GM19372 (cell line): ENCODE results near the gene SMARCE1.

ENCODE experiments used
- ATAC-seq: cut with Tn5 transposase; IDR thresholded peaks from one replicate; pipeline ENCODE4 v1.9.1; 2021; ENCODE audit warnings: mild to moderate bottlenecking, low read depth, moderate library complexity; ENCODE audit not compliant: unreplicated experiment

SMARCE1 gene

DNA sequence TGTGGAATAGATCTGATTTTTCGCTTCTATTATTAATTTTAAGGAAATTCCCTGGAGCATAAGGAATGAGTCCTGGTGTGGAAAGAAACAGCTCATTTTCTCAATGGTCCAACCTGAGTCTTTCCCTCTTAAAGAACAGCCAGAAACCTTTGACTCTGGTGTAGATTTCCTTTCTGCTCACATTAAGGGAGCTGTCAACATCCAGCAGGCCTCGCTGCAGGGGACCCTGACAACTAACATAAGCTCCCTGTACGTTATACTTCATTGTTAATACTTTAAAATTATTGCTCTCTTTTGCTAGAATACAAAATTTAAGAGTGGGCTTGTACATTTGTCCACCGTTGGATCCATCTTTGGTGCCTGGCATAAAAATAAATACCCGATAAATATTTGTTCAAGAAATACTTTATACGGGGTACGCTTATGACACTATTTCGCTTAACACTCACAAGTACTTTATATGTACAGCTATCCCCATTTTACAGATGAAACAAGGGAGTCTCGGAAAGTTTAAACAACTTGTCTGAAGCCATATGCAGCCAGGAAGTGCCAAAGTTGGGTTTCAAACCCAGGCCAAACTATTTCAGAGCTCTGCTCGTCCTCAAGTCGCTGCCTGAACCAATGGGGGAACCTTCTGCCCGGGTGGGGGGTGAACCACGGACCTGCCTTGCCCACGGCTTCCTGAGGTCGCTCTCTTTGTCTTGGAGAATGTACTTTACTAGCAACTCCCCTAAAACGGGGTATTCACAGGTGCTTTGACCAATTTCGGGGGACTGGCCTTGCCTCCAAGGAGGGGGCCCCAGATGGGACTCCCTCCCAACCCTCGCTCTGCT, 611 bp downstream of the SMARCE1 start:
- ATAC-seq: peak; percentile 45

DNA sequence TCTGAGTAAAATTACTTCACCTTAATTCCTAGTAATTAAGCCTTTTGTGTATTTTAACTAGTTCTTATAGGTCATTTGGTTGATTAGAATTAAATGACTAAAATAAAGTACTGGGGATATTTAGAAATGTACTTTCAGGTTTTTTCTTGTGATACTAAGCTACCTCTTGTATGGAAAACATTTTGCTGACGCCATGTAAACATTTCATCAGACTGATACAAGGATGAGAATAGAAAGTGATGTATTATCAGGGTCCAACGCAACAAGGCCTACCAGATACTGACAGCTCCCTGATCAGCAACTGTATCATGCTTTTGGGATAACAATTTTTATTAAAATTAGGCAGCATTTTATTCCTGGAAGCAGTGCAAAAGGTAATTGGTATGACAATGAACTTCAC, 1.7 kb downstream of the SMARCE1 start:
- no peak for ATAC-seq

DNA sequence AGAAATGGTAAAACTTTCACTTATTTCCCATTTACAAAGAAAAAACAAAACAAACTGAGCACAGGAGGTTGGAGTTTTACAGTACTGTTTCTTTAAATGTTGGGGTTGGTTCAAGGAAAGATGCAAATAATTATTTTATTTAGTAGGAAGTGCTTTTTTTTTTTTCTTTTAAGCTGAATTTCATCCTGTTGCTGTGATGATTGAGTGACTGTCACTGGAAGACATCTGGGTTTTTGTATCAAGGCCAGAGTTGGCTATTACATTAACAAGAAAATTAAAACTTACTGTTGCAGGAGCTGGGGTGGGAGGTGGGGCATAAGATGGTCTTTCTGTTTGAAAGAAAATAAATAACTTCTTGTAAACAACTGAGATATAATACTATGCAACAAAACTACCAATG, 2.3 kb downstream of the SMARCE1 start:
- no peak for ATAC-seq

DNA sequence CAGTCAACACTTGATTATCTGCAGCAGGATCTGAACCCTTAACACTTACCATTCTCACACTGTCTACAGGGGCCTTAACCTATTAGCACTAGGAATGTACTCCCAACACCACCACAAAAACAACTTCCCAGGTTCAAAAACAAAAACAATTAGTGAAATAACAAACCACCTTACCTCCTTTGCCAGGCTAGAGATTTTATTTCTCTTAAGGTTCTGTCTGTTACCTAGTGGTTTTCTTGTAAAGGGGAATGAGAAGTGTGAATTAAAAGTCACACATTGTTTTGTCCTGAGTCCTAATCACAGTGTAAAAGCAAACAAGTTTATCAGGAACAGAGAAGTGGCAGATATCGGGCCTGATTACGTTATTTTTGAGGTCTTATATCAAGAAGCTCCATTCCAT, 9.7 kb downstream of the SMARCE1 start:
- no peak for ATAC-seq

DNA sequence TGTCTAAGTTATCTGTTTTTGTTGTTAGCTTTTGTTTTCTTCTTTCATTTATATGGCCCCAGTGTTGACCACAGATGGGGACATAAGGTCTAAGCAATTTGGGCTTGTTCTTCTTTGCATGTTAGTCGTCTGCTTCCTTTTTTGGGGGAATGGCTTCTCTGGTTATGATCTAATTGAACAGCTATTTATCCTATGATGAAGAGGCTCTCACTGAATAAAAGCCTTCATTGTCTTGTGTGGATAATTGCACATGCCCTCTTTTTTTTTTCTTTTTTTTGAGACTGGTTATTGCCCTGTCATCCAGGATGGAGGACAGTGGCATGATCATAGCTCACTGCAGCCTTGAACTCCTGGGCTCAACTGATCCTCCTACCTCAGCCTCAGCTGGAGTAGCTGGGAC, 13.7 kb downstream of the SMARCE1 start:
- no peak for ATAC-seq

DNA sequence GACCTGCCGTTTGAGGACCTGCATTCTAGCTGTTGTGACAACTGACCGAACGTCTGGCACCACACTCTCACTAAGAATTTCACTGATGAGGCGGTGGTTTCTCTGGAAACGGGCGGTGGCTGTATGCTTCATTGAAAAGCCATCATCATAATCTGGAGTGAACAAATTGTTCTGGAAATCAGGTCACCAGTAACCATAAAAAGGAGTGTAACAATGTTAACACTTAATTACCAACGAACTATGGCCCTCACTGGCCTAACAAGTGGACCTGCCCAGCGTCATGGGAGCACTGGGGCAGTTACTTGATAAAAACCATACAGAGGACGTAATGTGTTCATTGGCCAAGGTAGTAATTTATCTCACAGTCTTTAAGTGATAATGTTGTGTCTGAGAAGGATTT, 15.4 kb downstream of the SMARCE1 start:
- ATAC-seq: no peak

DNA sequence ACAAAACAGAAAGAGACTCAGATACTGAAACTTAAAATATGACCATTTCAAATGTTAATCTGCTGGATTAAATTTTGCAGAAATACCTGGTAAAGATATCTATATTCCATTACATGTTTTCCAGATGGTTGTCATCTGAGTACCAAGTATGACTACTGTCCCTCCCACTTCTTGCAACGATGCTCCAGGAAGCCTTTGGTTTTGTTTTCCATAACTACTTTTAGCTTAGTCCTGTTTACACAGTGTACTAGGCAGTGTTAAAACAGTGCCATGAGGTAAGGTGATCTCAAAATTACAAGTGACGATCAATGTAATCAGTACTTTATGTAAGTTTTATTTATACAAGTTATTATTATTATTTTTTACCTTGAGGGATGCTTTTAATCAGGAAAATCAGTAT, 17.8 kb downstream of the SMARCE1 start:
- ATAC-seq: no peak

DNA sequence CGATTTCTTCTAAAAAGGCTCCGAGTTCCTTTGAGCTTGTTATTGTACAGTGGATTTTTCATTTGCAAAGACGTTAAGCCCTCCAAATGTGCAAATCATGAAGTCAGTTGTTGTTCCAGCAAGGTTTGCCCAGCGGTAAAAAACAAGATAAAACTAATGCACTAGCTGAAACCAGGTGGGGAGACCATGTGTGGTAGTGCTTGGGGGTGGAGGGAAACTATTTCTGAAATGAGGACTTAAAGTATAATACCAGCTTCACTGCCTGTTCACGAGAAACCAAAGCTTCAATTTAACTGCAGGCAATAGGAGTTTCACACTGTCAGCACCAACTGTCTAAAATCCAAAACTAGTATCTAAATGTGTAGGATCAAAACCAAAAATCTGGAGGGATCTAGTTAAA, 22.3 kb downstream of the SMARCE1 start:
- no peak for ATAC-seq

DNA sequence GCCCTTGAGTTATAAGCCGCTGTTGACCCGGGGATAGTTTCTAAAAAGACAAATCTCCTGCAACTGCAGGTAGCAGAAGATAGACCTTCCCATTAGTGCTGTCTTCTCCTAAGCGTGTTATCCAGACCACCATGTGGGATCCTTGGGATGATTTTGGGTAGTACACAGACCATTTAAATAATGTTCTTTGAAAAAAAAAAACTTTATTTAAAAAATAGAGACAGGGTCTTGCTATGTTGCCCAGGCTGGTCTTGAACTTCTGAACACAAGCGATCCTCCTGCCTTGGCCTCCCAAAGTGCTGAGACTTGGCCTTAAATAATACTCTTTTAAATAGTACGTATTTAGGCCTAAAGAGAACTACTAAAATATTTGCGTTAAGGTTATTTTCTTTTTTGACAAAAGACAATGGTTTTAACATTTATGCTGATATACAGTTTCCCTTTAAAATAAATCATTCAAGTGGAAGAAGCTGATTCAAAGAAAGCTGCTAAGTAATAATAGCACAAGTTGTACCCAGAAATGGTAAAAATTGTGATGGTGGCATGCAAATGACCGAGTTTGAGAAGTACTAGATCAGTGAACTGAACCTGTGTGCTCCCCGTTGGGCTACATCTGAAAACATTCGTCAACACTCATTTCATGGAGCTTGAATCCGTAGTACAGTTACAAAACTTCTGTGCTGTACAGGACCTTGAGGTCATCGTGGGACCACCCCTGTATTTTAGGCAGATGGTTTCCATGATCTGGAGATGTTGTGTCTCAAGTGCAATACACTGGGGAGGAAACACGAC, 24.0 kb downstream of the SMARCE1 start:
- ATAC-seq: no peak

DNA sequence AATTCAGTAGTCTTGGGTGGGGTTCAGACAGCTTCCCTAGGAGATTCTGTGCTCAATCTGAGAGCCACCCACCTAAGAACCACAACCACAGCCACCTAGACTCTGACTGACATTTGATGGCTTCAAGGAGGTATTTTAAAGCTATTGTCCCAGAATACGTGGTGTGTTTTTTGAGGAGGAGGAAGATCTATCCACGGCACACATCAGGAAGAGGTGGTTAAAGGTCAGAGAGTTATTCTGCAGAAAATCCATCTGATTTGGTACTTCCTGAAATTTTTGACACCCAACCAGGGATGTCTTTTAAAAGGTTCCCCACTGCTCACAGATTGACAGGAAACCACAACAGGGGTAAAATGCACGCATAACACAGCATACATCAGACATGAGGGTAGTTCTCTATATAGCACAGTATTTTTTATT, 25.1 kb downstream of the SMARCE1 start:
- no peak for ATAC-seq

DNA sequence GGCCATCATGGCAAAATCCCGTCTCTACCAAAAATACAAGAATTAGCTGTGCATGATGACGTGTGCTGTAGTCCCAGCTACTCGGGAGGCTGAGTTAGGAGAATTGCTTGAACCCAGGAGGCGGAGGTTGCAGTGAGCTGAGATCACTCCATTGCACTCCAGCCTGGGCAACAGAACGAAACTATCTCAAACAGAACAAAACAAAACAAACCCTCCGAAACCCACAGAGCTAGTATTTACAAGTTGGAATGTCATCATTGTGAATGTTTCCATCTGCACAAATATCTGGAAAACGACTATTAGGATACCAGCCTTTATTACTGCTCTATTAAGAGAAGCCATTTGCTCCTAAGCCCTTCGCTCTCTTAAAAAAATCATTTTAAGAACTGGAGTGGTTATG, 26.0 kb downstream of the SMARCE1 start:
- ATAC-seq: no peak

DNA sequence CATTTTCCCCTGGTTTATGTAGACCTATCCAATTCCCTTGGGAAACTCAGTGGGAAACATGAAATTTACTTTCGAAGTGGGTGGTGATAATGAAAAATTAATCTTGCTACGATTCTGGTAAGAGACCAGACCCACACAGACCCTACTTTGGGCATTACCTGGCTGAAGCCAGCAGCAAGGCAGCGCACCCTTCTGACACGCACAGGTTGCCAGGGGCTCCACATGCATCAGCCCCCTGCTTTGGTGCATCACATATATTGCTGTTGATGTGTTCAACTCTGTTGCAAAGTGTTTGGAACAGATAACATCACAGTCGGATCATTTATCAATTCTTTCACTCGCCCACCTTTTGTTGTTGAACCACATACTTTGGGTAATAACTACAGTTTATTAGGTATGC, 26.6 kb downstream of the SMARCE1 start:
- ATAC-seq: no peak

DNA sequence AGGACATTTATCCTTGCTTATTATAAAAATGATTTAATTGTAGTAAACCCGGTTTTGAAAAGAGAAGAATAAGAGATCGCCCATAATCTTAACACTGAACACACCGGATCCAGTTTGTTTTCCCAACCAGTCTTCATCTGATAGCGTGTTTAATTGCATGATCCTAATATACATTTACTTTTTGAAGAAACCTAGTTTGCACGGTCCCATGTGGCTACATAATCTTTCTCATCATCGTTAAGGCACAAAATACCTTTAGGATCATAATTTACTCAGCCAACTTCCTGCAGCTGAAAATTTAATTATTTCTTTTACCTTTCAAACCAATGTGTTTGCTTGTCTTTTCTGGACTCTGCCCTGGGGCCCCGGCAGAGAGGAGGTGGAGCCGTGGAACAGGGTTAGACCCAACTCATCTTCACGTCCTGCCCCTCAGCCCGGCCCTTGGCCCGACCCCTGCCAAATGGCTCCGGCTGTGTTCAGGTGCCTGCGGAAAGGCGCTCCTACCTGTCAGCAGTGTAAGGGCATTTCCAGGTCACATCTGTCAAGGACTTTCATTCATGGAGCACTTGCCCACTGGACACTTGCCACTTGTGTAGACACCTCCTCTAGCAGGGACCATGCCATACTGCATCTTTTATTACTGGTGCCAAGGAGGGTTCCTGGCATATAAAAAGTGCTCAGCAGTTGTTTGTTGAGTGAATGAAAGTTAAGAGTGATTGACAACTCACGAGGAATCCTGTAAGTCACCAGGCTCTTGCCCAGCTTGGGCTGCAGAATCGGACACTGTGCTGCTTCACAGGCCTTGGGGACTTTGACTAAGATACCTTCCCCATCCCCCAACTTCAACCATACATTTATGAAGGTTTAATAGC, 28.6 kb downstream of the SMARCE1 start:
- no peak for ATAC-seq

DNA sequence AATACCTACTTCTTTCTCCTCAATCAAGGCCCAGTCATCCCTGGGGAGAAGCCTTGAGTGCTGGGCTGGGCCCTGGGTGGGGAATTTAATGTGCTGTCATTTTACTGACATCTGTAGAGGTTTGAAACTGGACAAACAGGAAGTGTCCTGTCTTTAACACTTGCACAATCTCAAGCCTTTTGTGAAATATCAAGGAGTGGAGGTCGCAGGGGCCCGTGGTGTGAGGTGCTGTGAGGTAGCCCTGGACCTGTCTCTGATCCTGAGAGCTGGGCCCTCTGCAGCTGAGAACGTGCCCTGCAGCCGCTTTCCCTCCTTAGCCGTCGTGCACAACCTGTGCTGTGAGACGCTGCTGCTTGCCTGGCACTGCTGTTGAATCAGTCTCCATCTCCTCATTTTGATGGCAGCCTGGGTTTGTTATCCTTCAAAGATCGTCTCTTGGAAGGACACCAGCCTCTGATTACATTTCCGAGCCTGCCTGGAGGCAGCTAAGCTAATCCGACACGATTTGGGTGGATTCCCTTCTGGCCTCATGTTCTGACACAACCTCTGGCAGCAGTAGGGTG, 29.9 kb downstream of the SMARCE1 start:
- ATAC-seq: no peak

DNA sequence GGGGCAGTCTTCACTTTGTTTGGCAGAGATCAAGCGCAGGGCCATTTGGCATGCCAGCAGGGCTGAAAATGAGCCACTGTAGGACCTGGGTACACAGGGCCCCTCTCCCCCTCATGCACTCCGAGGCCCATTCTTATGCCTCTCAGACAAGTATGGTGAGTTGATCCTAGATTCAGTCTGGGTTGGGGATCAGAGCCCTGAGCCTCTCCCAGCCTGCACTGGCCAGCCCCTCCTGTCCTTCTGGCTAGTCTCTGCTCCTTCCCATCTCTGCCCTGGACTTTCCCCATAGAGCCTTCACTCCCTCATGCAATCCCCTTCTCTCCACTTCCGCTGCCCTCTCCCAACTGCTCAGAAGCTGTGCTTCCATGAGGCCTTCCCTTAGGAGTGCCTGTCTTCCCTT, 31.0 kb downstream of the SMARCE1 start:
- no peak for ATAC-seq

DNA sequence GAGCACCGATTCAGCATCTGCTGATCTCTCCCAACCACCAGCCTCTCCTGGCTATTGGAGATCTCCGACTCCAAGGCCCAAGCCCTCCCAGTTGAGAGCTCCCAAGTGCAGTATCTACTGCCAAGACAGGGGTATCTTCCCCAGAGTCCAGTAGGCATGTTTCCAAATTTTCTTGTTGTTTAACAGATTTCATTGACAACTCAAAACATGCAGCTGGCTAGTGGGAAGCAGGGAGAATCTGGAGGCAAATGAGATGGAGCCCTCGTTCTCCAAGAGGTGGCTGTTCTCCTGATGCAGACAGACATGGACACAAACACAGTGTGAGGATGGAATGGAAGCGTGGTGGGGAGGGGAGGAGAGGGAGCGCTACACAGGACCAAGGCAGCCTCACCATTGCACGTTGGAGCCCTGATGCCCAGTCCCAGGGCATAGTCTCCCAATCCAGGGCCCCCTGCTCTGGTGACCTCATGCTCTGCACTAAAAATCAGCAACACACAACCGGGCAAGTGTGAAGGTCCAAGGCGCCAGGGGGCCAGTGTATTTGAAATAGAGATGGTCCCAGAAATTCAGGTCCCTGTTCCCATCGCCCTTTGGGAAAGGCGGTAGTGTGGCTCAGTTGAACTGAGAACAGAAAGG, 31.7 kb downstream of the SMARCE1 start:
- ATAC-seq: no peak

DNA sequence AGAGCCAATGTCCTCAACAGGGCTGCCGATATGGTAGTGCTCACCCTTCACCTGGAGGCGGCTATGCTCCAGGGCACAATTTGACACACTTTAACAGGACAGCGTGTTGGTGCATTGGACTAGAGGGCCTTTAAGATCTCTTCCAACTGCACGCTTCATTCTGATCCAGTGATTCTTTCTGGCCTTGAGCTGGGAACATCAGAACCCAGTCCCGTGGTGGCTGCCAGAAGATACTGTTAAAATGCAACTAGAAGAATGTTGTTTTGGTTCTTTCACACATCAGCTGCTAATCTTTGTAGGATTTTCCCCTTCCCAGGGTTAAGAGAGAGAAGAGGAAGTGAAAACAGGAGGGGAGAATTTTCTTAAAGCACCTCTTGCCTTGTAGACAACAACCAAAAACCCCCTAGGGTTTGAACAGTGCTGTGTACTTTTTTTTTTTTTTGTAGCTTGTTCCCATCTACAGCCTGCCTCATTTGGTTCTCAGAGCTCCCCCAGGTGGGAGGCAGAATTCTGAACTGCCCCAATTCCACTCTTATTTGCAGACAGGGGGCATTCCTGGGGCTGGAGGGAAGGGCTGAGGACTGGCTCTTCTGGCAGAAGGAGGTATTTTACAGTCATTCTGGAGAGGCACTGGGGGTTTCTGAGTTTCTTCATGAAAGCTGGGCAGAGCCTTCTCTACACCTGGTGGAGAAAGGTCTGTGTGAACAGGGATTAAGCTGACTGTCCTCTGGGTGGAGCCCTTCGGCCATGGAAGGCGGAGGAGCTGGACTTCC, 32.4 kb downstream of the SMARCE1 start:
- peak; percentile 73 for ATAC-seq

DNA sequence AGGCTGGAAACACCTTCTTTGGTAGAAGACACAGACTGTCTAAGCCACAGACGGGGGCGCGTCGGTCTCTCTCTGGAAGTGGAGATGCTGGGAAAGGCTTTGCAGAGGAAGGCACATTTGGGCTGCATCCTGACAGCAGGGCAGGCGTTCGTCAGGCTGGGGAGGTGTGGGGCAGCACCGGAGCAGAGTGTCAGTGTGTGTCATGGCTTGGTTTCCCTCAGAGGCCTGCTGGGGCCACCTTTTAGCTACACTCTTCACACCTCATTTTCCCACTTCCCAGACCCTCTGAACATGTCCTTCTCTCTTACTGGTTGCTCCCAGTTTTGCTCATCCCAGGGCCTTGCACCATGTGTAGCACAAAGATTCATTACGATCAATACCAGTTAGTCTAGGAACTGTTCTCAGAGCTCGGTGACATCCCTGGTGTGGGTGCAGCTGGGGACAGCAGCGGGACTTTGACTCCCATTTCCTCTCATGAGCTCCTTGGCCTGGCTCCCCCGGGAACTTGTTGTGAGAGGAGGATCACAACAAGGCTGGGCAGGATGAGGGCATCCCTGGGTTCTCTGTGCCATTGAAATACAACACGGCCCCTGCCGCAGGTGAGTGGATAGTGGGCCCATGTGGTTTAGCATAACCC, 33.1 kb downstream of the SMARCE1 start:
- no peak for ATAC-seq
